GM18520 (cell line): ENCODE data around the gene ENTPD1.
"Not testable (repeated sequence)": the region's sequence is repeated elsewhere in the genome, so short reads cannot be mapped to it uniquely, and the experiment has no call there.

Source experiments
- ATAC-seq: cut with Tn5 transposase; IDR thresholded peaks from one replicate; pipeline ENCODE4 v1.9.1; 2021; ENCODE audit not compliant: unreplicated experiment

ENTPD1 gene

DNA sequence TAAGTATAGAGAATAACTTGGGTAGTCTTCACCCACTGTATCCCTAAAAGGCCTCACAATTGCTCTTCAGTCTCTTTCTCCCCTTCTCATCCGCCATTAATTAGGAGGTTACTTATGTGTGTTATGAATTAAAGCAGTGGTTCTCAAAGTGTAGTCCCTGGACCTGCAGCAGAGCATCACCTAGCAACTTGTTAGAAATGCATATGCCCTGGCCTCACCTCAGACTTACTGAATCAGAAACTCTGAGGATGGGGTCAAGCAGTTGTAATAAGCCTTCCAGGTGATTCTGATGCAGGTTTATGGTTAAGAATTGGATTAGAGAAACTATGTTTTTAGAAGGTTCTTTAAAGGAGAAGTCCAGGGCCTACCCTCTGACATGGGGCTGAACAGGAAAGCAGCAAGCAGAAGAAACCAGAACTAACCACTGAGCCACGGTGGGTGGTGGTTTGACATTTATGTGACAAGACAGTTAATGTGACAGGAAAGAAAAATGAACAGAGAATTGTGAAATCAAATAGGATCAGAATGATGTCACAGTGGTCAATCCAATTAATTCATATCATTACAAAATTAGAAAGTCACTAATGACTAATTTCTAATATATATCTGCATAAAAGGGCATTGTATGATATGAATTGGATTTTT lies 37.6 kb downstream of the ENTPD1 start:
- ATAC-seq, result peak; percentile 27

DNA sequence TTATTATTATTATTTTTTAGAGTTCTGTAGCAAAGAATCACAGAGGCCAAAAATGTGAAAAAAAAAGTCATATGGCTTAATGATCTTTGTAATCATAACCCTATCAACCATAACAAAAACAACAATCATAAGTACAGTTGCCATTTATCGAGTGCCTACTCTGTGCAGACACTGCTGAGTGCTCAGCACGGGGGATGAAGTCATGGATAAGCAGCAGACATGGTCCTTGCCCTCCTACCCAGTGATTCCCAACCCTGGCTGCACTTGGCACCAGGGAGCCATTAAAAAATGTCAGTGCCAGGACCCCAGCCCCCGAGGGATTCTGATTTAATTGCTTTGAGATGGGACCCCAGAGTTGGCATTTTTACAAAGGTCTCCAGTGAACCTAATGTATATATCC lies 38.2 kb downstream of the ENTPD1 start:
- ATAC-seq, result no peak

DNA sequence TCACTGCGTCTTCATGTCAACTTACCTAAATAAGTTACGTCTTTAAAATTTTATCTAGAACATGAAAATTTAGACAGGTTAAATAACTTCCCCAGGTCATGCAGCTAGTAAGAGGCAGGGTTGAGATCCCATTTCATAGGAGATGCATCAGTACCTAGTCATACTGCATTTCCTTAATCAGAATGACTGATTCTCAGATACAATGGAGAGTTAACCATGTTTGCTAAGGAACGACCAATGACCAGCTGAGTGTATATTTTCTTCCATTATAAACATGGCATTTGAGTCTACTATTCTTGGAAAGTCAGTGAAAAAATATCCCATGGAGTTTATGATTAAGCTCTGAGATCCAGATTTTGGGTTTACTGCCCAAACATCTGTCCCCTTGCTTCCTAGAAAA lies 39.6 kb downstream of the ENTPD1 start:
- no peak for ATAC-seq

DNA sequence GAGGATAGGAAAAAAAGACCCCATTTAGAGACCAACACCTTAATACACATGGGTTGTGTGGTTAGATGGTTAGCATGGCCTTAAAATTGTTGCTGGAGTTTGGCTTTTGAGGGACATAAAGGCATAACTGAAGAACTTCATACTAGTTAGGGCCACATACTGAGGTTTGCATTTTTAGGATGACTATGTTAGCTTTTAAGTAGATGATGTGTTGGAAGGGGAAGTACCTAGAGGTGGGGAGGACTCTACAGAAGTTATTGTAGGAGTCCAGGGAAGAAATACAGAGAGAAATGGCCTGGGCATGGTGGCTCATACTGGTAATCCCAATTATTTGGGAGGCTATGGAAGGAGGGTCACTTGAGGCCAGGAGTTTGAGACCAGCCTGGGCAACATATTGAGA lies 40.5 kb downstream of the ENTPD1 start:
- ATAC-seq, result no peak

DNA sequence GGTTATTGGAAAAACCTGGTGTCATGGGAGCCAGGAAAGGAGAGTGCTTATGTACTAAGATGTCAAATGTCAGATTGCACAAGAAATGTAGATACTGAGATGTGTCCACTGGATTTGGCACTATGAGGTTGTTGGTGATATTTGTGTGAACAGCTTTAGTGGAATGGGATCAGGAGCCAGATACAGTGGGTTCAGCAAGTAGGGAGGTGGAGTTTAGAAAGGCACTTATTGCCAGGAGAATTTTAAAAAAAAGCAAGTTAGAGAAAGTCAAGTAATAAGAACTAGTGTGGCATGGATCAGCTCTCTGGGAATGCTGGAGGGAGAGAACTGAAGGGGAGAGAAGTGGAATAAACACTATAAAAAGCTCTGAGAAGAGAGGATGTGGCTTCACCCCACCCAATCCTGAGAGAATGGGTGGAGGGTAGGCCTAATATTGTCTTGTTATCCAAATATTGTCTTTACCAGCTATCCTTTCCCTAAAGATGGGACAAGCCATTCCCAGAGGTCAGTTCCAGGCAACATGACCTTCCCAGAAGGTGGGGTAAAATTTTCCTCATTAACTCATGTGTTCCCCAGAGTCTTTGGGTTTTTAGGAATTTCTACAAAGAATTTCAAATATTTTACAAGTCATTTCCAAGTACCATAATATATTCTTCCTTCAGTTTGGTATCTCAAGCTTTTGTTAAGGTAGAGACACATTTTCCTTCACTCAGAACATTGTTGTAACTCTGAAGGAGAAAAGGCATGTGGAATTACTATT lies 42.3 kb downstream of the ENTPD1 start:
- ATAC-seq, result no peak

DNA sequence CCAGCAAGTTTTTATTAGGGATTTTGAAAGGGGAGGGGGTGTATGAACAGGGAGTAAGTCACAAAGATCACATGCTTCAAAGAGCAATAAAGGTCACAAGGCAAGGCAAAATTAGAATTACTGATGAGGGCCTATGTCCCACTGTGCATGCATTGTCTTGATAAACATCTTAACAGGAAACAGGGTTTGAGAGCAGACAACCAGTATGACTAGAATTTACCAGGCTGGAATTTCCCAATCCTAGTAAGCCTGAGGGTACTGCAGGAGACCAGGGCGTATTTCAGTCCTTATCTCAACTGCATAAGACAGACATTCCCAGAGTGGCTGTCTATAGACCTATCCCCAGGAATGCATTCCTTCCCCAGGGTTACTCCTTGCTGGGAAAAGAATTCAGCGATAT lies 44.3 kb downstream of the ENTPD1 start:
- ATAC-seq, result not testable (repeated sequence)

DNA sequence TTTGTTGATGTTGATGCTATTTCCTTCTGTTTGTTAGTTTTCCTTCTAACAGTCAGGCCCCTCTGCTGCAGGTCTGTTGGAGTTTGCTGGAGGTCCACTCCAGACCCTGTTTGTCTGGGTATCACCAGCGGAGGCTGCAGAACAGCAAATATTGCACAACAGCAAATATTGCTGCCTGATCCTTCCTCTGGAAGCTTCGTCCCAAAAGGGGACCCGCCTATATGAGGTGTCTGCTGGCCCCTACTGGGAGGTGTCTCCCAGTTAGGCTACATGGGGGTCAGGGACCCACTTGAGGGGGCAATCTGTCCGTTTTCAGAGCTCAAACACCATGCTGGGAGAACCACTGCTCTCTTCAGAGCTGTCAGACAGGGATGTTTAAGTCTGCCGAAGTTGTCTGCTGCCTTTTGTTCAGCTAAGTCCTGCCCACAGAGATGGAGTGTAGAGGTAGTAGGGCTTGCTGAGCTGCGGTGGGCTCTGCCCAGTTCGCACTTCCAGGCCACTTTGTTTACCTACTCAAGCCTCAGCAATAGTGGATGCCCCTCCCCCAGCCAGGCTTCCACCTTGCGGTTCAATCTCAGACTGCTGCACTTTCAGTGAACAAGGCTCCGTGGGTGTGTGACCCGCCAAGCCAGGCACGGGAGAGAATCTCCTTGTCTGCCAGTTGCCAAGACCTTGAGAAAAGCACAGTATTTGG lies 50.9 kb downstream of the ENTPD1 start:
- ATAC-seq, result not testable (repeated sequence)

DNA sequence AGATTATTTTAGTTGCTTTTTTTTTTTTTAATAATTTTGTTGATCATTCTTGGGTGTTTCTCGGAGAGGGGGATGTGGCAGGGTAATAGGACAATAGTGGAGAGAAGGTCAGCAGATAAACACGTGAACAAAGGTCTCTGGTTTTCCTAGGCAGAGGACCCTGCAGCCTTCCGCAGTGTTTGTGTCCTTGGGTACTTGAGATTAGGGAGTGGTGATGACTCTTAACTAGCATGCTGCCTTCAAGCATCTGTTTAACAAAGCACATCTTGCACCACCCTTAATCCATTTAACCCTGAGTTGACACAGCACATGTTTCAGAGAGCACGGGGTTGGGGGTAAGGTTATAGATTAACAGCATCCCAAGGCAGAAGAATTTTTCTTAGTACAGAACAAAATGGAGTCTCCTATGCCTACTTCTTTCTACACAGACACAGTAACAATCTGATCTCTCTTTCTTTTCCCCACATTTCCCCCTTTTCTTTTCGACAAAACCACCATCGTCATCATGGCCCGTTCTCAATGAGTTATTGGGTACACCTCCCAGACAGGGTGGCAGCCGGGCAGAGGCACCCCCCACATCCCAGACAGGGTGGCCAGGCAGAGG lies 52.8 kb downstream of the ENTPD1 start:
- not testable (repeated sequence) for ATAC-seq

DNA sequence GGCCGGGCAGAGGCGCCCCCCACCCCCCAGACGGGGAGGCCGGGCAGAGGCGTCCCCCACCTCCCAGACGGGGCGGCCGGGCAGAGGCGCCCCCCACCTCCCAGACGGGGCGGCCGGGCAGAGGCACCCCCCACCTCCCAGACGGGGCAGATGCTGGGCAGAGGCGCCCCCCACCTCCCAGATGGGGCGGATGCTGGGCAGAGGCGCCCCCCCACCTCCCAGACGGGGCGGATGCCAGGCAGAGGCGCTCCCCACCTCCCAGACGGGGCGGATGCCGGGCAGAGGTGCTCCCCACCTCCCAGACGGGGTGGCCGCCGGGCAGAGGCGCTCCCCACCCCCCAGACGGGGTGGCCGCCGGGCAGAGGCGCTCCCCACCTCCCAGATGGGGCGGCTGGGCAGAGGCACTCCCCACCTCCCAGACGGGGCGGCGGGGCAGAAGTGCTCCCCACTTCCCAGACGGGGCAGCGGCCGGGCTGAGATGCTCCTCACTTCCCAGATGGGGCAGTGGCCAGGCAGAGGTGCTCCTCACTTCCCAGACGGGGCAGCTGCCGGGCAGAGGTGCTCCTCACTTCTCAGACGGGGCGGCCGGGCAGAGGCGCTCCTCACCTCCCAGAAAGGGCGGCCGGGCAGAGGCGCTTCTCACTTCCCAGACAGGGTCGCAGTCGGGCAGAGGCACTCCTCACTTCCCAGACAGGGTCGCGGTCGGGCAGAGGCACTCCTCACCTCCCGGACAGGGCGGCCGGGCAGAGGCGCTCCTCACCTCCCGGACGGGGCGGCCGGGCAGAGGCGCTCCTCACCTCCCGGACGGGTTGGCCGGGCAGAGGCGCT lies 53.6 kb downstream of the ENTPD1 start:
- ATAC-seq, result no peak

DNA sequence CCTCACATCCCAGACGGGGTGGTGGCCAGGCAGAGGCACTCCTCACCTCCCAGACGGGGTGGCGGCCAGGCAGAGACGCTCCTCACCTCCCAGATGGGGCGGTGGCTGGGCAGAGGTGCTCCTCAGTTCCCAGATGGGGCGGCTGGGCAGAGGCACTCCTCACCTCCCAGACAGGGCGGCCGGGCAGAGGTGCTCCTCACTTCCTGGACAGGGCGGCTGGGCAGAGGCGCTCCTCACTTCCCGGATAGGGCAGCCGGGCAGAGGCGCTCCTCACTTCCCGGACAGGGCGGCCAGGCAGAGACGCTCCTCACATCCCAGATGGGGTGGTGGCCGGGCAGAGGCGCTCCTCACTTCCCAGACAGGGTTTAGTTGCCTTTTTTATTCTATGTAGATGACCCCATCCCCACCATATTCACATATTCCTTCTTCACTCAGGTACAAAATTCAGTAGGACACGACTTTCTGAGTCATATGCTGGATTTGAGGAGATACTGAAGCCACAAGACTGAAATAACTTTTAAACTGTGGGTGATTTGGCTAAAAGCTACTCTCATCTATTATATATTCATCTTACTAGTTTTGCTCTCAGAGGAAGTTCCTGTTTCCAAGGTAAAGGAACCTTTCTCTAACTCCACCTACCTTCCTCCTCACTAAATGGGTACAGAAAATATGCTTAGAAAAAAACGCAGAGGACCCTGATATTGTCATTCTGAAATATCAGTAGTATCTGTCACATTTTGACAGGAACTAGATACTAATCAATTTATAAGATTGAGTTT lies 54.4 kb downstream of the ENTPD1 start:
- ATAC-seq, result no peak

DNA sequence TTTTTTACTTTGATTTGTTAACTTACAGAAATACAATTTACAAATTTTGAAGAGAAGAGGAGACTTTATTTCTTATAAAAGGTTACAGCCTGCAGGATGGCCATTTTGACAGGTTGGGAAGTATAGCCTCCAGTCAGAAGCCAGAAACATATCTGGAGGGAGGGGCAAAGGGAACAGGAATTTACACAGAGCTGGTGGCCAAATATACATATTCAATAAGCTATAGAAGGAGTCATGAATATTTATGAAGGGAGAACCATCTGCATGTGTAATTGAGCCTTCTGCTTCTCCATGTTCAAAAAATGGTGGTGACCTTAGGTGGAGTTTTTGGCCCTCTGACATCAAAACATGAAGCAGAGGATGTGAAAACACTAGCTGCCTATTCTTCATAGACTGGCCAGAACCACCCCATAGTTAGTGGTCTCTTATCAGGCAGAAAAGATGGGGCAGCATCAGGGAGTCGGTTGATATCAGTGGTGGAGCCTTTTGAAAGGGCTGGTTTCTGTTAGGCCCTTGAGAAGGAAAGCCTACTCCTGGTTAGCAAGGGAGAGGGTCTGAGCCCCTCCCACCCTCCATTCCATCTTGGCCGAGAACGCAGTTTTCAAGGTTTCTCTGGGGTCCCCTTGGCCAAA lies 57.2 kb downstream of the ENTPD1 start:
- no peak for ATAC-seq

DNA sequence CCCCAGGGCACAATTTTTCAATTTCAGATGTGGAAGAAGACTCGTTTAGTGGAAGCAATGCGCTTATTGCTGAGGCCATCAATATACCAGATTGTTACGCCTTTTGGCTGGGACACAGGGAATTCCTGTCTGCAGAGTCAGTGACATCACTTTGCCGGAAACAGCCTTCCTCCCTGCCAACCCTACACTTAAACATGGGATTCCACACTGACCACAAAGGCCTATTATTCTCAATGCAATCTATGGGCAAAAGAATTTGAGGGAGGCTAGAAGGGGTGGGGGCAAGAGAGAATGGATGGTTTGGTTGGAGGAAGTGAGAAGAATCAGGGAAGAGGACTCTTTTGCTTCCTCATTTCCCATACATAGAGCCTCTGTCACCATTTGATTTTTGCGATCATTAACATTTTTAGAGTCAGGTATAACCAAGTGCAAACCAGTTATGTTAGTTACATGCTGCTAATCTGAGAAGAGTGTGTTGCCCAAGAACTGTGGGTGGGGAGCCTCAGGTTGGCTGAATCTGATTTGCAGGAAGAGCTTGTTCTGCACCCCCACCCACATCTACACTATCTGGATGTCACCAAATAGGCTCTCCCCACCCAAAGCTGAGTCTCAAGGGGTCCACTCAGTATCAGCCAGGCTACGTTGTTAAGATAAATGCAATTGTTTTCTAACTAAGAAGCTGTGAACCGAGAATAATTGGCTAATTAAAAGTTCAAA lies 58.2 kb downstream of the ENTPD1 start:
- no peak for ATAC-seq

DNA sequence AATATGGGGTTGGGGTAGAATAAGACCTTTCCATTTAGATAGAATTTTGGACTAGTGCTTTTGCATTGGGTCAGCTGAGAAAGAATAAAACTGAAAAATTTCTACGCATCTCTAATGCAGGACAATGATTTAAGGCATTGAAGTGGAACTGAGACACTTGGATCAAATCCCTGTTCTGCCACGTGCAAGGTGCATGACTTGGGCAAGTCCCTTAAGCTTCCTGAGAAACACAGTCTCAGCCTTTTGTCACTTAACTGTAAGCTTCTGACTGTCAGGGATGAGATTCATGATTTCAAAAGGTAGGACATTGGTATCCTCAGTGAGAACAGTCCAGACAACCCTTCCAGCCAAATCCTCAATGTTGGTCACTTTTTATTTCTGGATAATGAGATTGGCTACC lies 59.2 kb downstream of the ENTPD1 start:
- no peak for ATAC-seq

DNA sequence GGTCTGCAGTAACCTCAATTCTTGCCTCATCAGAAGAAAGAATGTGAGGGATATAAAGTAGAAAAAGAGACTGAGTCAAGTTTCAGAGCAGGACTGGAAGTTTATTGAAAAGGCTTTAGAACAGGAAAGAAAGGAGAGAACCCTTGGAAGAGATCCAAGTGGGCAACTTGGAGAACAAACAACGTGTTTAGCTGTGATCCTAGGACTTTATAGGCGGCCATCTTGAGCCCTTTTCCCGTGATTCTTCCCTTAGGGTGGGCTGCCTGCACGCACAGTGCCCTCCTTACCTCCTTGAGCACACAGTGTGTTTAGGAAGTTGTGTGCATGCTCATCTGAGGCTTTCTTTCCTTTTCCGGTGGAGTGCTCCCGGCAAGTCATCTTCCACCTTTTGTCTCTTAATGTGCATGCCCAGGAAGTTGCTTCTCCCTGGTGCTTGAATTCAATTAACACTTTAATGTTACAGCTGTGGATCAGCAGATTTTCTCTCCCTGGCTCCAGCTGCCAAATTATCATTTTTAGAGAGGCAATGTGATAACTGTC lies 59.8 kb downstream of the ENTPD1 start:
- no peak for ATAC-seq

DNA sequence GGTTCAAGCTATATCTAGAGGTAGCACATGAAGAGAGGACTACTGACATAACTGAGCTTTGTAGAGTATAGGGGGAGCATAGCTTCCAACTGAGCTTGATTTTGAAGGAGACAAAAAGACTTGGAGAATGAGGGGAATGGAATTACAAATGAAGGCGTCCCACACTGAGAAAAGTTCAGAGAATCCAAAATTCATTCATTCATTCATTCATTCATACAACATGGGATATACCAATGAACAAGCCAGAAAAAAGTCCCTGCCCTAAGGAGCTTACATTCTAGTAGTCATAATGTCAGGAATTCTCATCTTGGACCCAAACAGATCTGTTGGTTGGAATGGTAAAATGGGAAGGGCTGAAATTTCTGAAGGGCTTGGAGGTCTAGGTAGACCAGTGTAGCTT lies 62.0 kb downstream of the ENTPD1 start:
- ATAC-seq, result no peak

DNA sequence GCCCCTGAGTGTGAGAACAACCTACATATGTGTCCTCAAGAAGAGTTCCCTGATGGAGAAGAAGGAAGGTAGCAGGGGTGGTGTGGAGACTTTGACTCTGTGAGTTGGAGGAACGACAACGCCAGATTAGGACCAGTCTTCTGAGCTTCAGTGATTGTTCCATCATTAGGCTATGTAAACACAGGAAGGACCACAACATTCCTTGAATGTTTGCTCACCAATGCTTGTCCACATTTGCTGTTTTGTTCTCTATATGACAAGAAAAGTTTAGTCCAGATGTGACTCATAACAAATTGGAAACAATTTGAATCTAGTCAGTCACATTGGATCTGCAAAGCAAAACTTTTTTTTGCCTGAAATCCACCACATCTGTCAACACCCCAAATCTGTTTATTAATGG lies 62.7 kb downstream of the ENTPD1 start:
- no peak for ATAC-seq

DNA sequence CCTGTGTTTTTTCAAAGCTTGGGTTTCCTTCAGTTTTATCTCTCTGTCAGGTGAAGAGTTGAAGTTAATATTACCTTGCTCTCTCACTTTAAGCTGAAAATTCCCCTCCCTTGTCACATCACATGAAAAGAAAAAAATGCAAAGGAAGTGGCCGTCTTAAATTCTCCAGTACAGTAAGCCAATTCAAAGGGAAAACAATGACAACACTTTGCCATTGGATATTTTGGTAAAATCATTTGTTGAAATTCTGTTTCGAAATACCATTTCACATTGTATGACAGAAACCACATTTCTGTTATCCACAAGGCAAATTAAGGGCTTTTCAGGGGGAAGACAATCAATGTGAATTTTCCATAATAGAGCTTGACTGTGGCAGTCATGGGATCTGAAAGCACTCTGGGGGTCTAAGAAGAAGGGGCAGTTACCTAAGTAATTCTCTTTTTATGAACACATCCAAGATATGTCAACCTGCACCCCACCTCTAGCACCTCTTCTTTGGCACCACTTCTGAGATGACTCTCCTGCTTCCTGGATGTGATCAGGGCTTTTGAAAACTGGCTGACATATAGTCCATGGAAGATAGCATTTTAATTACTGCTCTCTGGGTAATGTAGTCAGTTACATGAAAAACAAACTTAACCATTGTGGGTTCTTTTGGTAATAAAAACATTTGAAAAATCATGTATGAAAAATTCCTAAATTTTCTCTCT lies 63.8 kb downstream of the ENTPD1 start:
- no peak for ATAC-seq

DNA sequence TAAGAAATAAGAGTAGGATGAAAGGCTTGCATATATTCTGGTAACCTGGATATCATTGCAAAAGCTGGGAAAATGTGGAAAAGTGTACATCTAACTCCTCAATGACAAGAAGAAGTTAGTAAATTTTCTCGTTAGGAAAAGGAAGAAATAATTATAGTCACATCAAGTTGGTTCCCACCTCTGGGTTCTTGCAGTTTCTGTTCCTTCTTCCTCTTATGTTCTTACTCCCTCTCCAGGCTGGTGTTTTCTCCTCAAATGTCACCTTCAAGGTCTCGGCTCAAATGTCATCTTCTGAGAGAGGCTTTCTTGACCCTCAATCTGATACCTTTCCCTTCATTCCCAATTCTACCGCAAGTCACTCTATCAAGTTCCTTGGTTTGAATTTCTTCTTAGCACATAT lies 64.4 kb downstream of the ENTPD1 start:
- ATAC-seq, result peak; percentile 46
